Activated CD8-positive, alpha-beta memory T cell treated with anti-CD3 and anti-CD28 coated beads, Interleukin-2, amount 50 U/mL, for 1 hour (primary cell): ENCODE measurements around the gene COQ7.

Experiments
- DNase-seq: peaks from one replicate; pipeline ENCODE4 v3.0.0-alpha.2; 2020; ENCODE audit errors: extremely low read depth

COQ7 gene

GRCh38 chr16:19086322-19087199, 19.1 kb downstream of the COQ7 start:
- DNase-seq: no peak

- DNase-seq: no peak
Observed at GRCh38 chr16:19088341-19088916, 21.0 kb downstream of the COQ7 start.

GRCh38 chr16:19089410-19089955, 22.1 kb downstream of the COQ7 start:
- no peak for DNase-seq

- DNase-seq: no peak
Observed at GRCh38 chr16:19090916-19091315, 23.5 kb downstream of the COQ7 start.

GRCh38 chr16:19092653-19093410, 25.4 kb downstream of the COQ7 start:
- no peak for DNase-seq

GRCh38 chr16:19093631-19094541, 26.5 kb downstream of the COQ7 start:
- no peak for DNase-seq

GRCh38 chr16:19094542-19095365, 27.3 kb downstream of the COQ7 start:
- no peak for DNase-seq

GRCh38 chr16:19095654-19096053, 28.2 kb downstream of the COQ7 start:
- no peak for DNase-seq

- no peak for DNase-seq
Observed at GRCh38 chr16:19098173-19098572, 30.8 kb downstream of the COQ7 start.

- DNase-seq: no peak
Observed at GRCh38 chr16:19102187-19102872, 34.9 kb downstream of the COQ7 start.

- DNase-seq: no peak
Observed at GRCh38 chr16:19104607-19105006, 37.2 kb downstream of the COQ7 start.

GRCh38 chr16:19105131-19105530, 37.7 kb downstream of the COQ7 start:
- DNase-seq: no peak

- DNase-seq: no peak
Observed at GRCh38 chr16:19105891-19106624, 38.6 kb downstream of the COQ7 start.

- no peak for DNase-seq
Observed at GRCh38 chr16:19106625-19107020, 39.2 kb downstream of the COQ7 start.

GRCh38 chr16:19108409-19109287, 41.2 kb downstream of the COQ7 start:
- DNase-seq: no peak

GRCh38 chr16:19109288-19109664, 41.9 kb downstream of the COQ7 start:
- DNase-seq: no peak

- DNase-seq: no peak
Observed at GRCh38 chr16:19110537-19111360, 43.3 kb downstream of the COQ7 start.
